Myocyte (in vitro differentiated cells): ENCODE results near the gene TMEM121B. TPM values are rescaled to one million over a fixed set of nuclear protein-coding genes. Genes with fewer than 3 reads are reported as not detected.

ENCODE experiments used
- DNase-seq: peaks from one replicate; pipeline ENCODE4 v3.0.0-alpha.2; 2012; ENCODE audit warnings: low read depth
- total RNA-seq: library from RNA; depleted of rRNA; stranded (reverse); fragments of >200 nt; gene quantifications from 2 replicates; pipeline ENCODE4 v1.2.3, GENCODE V29; 2014

TMEM121B gene
- total RNA-seq, 1 donor from 2014 or later: 2.8 TPM

DNA sequence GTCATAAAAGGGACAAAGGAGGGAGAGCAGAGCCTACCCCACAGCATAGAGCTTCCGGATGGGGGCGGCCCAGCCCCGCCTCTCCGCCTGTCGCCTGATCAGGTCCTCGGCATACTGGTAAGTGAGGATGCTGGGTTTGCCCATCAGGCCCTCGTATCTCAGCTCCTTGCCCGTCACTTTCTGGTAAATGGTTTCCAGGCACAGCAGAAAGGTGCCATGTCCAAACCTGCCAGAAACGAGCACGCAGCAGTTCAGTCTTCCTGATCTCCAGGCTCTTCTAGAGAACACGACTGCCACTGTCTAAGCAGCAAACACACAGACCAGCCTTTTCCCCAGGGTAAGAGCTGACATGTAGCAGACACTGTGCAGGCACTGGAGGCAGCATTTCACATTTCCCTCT lies 17.4 kb upstream of the TMEM121B start:
- DNase-seq: no peak

DNA sequence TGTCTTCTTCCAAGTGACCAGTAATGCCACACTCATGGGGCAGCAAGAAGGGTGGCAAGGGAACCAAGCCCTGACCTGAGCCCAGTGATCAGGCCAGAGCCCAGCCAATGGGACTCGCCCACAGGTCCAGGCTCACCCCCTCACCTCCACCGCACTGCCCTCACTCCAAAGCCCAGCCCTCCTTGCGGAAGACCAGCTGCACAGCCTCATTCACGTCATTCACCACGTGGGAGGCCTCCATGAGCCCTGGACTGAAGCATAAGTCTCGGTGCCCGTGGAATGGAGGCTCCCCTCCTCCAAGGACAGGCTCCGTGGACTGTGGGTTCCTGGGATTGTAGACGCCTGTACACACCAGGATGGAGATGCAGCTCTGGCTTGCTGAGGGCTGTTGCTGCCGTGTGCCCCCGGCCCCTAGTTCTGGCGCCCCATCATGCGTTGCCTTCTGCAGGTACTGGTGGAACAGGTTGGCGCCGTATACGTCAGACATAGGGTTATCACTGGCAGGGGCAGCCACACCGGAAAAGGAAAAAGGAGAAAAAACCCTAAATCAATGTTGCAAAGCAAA lies 16.8 kb upstream of the TMEM121B start:
- DNase-seq: no peak

DNA sequence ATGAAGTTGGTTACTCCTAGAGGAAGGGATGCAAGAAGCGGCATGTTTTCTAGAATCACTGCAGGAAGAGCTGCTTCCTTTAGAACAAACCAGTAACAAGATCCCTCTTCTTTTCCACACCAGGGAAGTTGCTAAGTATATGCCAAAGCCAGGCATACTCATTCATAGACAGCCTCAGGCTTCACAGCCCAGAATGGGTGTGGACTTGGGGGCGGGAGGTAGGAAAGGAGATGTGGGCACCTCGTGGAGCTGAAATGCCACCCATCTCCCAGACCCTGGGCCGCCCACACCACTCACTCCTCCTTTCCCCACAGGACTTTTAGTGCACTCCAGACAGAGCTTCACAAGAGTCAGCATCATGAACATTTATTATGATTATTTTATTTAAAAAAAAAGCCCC lies 16.0 kb upstream of the TMEM121B start:
- no peak for DNase-seq

DNA sequence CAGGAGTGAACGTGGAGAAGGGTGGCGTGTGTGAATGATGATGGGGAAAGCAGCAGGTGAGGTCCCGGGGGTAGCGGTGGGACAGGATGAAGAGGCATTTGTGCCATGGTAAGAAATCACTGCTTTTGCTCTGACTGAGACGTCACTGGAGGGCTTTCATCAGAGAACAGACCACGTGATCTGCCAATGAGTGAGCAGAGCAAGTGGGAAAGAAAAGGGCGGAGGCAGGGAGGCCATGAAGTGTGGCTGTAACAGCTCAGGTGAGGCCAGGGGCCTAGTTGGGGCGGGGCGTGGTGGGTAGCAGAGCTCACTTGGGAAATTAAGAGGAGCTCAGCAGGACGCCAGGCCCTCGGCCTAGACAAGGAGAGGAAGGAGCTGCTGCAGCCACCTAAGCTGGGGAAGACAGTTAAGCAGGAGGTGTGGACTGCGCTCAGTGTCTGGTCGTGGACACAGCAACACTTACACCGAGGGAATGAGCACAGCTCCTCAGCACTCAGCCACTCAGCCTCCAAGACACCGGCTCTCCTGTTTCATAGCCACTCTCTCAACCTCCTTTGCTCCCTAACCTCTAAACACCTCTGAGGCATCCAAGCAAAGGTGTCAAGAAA lies 14.1 kb upstream of the TMEM121B start:
- no peak for DNase-seq

DNA sequence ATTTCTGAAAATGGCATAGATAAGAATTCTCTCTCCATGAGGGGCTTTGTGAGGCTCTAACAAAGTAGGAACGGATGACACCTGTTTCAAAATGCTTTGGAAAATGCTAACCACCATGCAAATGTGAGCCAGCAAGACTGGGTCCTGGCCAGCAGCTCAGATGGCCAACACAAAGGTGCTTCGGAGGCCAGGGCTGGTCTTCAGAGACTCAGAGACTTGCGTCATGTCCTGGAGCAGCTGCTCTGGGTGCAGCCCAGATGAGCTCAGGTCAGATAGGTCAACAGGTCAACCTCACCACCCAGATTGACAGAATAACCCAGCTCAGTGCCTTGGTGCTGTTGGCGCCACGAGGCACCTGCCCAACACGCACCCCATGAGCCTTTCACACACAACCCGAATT lies 12.0 kb upstream of the TMEM121B start:
- peak; percentile 42 for DNase-seq

DNA sequence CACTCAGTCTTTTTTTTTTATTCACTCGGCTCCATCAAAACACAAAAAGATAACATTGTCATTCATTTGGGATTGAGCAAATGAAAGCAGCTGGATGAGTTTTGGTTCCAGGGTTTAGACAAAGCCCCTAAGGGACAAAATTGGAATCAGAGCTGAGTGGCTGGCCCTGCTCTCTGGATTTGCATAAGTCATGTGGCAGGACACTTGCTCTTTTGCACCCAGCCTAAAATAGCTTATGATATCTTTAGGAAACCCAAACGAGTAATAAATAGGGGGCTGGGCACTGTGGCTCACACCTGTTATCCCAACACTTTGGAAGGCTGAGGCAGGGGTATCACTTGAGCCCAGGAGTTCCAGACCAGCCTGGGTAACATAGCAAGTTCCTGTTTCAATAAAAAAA lies 11.0 kb upstream of the TMEM121B start:
- DNase-seq: peak; percentile 94

DNA sequence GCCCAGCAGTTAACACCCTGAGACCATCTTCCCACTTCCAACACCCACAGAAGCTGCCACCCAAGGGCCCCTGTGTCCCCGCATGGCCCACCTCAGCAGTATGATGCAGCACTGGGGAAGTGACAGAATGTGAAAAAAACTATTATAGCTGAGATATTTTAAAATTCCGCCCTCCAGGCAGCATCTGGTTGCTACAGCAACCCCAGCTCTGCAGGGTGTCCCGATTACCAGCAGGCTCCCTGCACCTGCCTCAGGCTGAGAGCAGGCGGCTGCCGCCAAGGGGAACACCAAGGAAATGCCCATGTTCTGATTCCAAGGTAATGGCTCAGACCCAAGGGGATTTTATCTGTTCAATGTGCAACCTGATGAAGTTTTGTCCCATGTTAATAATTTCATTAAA lies 10.5 kb upstream of the TMEM121B start:
- peak; percentile 66 for DNase-seq

DNA sequence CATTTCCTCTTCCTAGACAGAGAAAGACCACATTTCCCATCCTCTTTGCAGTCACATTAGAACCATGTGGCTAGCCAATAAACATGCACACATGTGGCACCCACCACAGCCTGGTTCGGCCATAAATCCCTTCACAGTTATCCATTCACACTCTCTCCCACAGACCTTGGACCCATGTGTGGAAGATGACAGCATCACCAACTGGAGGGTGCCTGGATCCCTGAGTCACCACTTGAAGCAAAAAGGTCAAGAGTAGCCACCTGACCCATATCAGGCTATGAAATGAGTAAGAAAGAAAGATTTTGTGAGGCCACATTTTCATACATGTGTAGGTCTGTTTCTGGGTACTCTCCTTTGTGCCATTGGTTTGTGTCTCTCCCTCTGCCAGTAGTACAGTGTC lies 9.0 kb upstream of the TMEM121B start:
- peak; percentile 62 for DNase-seq

DNA sequence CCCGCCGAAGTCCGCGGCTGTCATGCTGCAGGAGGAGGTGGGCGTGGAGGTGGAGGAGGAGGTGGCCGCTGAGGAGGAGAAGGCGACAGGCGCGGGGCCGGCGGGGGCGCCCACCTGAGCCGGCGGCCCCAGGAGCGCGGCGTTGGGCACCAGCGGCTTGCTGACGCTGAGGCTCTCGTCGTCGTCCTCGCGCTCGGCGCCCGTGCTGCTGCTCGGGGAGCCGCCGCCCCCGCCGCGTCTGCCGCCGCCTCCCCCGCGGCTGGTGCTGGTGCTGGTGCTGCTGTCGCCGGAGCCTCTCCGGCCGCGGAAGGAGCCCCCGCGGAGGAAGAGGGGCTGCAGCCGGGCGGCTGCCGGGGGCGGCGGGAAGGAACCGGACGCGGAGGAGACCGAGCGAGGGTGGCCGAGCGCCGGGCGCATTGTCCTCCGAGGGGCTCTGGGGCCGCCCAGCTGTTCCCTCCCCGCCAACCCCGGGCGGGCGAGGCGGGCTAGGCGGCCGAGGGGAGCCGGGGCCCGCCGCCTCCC lies 388 bp downstream of the TMEM121B start:
- no peak for DNase-seq

DNA sequence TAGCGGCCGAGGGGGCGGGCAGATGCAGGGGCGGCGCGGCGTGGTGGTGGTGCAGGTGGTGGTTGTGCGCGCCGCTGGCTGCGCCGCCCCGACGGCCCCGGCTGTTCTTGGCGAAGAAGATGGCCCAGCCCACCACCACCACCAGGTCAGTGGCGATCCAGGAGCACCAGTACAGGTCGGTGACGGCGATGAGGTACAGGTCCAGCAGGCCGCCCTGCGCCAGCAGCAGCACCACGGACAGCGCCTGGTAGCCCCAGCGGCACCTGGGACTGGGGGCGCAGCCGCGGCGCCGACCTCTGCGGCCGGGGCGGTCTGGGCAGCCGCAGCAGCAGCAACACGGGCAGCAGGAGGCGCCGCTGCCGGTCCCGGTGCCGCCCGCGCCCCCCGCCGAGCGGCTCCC lies 879 bp downstream of the TMEM121B start:
- peak; percentile 61 for DNase-seq

DNA sequence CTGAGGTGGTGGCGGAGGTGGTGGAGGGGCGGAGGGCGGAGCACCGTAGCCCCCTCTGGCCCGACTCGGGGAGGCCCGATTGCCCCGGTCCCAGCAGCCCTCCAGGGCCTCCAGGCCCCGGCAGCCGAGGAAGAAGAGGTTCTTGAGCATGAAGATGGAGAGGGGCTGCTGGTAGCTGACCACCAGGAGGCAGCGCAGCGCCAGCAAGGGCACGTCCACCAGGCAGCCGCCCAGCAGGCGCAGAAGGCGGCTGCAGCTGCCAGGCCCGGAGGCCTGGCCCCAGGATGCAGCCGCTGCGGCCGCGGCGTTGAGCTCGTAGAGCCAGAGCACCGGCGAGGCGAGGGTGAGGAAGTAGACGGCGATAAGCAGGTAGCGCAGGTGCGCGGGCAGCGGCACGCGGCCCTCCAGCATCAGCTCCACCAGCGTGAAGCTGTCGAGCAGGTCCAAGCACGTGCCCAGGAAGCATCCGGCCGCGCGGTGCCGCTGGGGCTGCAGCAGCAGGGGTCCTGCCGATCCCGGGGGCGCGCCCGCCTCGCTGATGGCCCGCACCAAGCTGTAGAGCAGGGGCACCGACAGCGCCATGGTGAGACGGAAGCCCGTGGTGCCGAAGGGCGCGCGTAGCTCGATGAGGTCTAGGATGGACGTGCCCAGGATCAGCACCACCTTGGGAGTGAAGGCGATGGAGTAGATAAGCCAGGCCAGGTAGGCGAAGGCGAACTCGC lies 1.5 kb downstream of the TMEM121B start:
- peak; percentile 49 for DNase-seq

DNA sequence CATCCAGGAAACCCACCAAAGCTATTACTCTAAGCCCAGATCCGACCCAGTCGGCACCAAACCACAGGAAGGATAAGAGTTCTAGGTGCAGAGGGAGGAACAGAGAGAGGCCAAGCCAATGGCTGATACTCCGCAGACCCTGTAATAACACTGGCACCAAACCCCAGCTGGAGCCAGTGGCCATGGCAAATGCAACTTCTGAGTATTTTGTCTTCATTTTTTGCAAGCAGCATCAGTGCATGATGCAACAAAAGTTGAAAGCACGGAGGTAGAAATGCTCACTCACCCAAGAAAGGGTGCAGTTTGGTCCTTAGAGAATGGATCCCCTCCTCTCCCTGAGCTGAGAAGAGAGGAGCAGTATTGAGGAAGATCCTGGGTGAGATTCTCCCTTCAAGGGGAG lies 2.8 kb downstream of the TMEM121B start:
- no peak for DNase-seq

DNA sequence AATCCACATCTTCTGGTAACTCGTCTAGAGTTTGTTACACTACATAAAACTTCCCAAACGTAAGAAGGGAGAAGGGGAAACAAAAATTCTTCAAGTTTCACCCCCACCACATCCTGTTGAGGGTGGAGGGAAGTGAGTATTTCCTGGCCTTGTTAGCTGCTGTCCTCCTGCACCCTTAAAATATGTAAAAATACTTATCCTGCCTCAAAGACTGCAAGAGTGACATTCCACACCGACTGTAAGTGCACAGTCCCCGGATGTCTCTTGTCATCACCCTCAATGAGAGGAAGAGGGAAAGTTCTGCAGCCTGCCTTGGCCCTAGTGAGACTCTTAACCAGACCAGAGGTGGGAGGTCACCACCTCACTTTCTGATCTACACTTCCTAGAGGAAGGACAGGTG lies 3.3 kb downstream of the TMEM121B start:
- DNase-seq: no peak

DNA sequence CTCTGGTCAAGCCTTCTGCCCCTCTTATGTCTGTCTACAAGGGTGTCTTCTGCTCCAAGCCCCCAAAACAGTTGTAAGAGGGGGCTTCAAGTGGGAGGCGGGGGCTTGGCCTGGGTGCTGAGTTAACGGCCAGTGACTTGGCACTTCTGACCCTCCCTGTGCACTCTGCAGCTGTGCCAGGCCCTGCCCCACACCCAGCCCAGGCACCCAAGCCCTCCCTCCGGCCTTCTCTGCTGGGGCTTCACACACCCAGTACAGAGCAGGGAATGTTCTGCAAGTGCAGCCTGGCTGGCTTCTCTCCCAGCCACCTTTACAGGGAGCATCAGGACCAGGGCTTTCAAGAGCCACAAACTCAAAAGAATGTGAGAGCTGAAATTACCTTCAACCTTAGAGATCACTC lies 3.8 kb downstream of the TMEM121B start:
- DNase-seq: no peak

DNA sequence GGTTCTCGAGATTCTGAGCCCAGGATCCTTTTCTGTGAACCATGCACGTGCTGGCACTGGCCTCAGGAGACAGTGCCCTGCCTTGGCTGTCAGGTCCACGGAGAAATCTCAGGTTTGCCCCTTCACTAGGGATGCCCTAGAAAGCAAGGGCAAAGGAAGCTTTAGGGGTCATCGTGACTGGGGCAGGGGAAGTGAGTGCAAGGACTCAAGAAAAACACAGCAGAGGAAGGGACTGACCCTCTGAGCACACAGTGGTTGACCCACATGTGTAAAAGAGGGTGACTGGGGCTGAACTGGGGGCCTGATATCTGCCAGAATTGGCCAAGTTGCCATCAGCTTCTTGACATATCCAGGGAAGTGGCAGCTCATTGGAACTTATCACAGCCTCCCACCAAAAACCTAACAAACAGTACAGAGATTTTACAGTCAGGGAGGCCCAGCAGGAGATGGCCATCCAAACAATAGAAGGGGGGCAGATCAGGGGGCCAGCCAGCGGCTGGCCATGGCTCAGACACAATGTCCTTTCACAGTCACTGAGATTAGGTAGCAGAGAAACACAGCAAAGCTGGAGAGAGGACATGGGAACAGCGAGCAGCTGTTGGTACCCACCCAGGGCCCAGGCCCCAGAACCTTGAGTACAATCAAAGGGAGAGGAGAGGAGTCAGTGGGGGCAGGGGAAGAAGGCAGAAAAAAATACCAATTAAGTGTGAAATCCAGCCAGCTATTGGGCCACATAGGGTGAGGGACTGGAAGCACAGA lies 4.4 kb downstream of the TMEM121B start:
- no peak for DNase-seq

DNA sequence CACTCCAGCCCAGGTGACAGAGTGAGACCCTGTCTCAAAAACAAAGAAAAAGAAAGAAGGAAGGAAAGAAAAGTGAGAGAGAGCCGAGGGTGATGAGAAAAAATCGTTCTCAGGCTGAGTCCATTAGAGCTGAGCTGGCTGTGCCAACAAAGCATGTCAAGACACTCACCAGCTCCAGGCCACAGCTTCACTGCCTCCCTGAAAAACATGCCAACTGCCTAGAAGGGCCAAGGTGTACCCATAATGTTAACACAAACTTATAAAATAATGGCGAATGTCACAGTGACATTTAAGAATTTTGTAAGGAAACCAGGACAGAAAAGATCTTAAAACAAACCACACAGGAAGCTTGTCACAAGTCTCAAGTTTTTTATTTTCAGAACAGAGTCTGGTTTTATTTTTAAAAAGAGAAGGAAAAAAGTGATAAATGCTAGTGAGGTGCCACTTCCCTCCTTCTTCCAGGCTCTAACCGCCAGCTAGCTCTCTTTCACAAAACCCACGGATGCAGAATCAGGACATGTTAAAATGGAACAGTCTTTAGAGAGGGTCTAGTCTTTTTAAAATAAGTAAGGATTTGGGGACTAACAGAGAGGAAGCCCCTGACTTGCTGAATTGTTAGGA lies 5.1 kb downstream of the TMEM121B start:
- no peak for DNase-seq

DNA sequence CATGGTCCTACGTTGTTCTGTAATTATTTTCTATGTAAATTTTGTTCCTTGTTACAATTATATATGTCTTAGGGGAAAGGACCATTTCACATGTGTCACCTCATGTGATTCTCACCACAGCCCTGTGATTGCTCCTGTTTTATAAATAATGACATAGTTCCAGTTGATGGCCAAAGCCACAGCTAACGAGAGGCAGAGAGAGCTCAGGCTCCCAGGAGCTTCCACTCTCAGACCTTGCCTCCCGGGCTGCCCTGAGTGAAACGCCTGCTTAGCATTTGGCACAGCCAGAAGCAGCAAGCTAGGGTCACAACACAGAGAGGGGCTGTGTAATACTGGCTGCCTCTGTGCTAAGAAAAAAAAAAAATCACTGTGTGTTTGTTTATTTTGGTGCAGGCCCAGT lies 5.9 kb downstream of the TMEM121B start:
- DNase-seq: no peak

DNA sequence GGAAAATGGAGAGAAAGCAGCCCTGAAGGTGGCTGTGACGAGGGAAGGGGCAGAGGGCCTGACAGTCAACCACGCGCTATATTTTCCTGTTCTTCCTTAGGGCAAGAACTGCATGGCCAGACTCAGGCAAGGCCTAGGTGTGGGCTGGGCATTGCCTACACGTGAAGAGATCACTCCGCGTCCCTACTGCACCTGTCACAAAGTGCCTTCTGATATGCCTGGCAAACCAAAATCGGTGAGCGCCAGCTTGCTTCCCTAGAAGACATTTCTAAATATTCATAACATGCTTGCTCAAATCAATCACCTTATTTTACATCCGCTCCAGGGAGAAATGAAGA lies 6.3 kb downstream of the TMEM121B start:
- no peak for DNase-seq

DNA sequence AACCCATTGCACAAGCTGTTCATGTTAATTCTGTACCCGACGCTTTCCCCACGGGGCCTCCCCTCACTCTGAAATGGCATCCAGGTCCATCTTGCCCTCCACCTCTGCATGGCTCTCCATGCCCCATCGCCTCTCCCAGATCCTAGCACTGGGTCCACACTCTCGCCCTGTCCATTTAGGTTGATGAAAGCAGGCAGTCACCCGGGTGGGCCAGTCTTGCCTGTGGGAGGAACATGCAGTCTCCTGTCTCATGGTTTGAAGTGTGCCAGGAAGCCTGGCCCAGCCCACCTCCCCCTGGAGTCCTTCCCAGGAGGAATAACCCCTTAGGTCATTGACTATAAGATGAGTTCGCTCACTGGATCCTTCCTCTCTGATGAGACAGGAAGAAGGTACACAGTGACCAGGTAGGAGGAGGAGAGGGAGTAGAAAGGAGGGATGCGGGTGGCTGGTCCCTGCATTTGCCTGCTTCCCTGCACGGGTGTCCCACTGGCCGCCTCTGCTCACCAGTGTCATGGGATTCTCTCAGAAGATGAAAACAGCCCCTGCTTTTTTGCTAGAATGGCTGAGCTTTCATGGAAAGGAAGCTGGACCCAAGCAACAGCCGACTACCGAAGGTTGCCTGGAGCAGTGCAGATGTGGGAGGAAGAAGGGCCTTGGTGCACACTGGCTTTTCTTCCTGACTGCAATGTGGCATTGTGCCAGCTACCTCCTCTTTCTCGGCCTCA lies 6.8 kb downstream of the TMEM121B start:
- DNase-seq: no peak

DNA sequence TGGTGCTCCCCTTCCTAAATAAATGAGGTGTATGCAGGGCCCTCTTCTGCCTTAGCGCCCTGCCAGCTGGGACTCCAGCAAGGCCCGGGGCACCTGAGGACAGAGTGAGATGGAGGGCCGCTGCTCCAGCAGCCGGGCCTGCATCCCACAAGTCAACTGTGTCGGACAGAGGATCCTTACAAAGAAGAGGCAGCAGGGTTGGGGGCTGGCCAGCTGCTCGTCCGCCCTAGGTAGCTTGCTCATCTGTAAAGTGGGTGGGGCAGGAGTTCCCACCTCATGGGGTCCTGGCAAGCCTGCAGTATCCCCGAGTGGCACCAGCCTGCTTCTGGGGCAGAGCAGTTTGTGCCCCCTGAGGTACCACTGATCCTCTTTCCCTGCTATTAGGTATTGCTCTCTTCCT lies 7.6 kb downstream of the TMEM121B start:
- DNase-seq: no peak

DNA sequence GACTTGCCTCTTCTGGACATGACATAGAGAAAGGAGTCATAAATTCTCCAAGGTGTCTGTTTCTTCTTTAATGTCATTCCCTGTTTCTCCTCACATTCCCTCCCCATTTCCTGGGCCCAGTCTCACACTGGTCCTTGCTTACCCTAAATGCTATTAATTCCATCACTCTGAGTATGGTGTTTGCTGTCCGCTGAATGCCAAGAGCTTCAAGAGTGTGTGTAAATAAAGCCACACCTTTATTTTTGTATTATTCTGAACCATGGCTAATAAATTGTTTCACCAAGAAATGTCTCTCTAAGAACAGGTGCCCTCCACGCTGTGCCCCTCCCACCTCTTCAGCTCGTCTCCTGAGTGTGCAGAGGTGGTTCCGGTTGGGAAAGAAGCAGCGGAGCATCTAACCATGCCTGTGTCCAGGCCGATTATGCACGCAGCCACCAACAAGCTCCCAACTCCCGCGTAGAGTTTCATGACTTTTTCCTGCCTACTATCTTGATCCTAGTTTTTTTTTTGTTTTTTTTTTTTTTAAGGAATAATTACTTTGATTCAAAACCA lies 8.6 kb downstream of the TMEM121B start:
- no peak for DNase-seq
